Left hindlimb (tissue), 1 donor: ENCODE data around the gene C5orf63.
"Not testable (repeated sequence)": the region's sequence is repeated elsewhere in the genome, so short reads cannot be mapped to it uniquely, and the experiment has no call there.

ENCODE experiments used
- DNase-seq: peaks from one replicate; pipeline ENCODE4 v3.0.0-alpha.2; 2018

C5orf63 gene

DNA sequence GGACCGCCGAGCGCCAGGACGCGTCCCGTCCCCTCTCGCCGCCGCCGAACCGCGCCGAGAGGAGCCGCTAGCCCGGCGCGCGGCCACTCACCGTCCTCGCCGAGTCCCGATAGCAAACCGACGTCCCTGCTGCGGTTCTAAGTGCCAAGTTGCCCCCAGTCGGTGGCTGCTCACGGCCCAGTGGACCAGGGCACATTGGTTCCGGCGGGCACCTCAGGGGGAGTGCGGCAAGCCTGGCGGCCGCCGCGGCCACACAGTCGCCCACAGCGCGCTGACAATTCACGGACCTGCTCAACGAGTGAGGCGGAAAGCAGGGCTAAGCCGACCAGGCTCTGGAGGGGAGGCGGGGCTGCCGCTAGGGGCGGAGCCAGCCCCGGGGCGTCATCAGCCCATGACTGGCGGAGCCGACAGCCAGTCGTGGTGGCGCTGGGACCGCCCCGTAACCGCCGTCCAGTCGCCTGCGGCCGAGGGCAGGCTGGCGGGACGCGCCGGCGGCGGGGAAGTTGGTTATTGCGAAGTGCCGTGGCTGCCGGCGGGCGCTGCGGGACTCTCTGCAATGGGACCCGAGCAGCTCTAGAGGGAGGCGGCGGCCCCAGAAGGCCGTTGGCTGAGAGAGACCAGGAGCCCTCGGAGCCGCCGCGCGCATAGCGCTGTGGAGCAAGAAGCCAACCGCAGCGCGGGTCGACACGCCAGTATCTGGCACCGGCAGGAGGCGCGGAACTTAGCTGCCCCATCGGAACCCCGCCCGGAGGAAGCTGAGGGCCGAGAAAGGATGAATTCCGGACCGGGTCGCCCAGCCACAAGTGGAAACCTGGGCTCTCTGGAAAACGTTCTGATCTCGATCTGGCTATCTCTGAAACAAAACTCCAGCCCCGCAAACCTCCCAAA lies 42.8 kb downstream of the C5orf63 start, which contains the start of gene MARCHF3:
TSS of gene MARCHF3 (minus strand) at position 300 of the 888 bp plus-strand sequence. CDS start 112,387 bp downstream, outside the sequence.
- peak; percentile 97 for DNase-seq

DNA sequence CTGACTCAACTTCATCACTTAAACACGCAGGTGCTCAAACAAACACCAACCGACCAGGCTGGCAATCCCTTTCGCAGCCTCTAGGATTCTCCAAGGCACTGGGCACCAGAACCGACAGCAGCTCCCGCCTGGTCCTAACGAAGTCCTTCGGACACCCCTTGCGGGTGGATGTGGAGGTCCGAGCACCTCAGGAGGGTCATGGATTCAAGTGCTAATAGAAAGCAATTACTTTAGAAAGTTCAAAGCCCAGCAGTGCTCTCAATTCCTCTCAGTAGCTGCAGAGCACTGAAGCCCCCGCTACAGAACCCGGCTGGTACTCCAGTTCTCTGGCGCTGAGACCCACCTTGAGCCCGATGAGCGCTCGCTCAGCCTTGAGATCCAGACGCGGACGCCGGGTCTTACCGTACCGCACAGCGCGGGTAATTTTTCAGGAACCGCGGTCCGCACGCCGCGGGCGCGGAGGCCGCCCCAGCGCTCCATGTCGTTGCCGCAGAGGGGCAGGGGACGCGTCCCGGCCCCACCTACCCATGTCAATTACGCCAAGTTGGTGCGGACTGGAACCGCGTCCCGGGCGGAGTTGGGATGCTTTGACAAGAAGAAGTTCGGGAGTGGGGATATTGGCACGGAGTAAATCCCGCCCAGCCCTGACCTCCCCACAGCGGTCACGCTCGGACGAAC lies 43.6 kb downstream of the C5orf63 start:
- peak; percentile 65 for DNase-seq

DNA sequence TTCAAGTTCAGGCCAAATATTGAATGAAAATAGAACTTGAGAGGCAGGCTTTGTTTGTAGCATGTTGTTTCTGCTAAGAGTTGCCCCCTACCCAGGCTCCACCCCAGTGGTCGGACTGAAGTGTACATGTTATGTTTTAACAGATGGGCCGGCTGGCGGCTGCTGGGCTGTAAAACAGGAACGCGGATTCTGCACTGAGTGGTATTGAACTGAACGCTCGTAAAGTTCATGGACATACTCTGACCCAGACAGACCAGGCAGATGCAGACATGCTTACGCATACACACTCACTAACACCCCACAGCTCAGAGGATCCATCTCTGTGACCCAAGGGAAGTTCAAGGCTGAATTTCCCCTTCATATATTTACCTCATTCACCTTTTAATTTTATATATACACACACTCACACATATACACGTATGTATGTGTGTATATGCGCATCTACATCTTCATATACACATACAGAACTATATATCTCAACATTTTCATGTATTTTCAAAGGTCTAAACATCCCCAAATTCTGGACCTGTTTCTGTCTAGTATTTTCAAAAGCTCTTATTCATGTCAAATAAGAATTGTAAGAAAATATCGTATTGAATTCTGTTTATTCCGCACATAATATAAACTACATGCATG lies 44.4 kb downstream of the C5orf63 start:
- peak; percentile 44 for DNase-seq

DNA sequence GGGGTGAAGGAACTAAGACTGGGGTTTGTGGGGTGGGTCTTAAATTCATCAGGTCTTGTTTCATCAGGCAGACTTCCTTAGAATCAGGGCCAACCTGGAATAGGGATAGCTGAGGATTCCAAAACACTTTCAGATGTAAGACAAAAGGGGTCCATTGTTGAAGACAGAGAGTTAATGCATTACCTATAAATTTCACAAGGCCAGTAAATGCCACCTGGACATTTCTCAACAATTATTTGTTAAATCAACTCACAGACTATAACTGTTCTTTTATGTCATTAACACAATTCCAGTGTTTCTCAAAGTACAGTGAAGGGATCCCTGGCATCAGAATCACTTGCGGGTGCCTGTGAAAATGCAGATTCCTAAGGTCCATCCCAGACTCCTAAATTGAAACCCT lies 45.8 kb downstream of the C5orf63 start:
- no peak for DNase-seq

DNA sequence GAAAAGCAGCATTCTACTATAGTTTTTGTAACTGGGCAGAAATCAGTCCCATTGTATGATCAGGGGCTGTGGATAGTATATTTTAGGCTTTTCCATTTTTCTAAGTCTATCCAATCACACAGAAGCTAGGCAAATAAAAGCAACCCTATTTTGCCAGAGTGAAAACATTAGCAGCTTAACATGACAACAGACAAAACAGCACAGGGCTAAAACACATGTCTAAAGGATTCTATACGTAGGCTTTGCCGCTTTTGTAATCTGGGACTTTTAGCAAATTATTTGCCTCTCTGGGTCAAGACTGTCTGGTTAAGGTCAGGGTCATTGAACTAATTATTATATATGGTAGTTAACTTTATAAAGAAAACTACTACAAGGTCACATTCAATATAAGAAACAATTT lies 47.1 kb downstream of the C5orf63 start:
- no peak for DNase-seq

DNA sequence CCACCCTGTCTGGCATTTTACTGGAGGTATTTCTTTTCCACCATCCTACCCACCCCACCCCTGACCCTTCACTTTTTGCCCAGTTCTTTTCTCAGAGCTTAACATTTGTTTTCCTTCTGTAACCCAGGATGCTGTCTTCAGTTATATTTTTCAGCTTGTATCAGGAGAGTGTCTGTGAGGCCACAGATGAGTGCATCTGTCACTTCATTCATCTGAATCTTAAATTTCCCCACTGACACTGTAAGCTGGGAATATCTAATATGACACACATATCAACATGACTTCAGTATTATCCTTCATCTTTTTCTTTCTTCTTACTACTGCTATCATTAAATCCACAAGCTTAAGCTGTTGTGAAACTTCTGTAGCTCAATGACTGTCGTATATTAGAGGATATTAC lies 47.8 kb downstream of the C5orf63 start:
- no peak for DNase-seq

DNA sequence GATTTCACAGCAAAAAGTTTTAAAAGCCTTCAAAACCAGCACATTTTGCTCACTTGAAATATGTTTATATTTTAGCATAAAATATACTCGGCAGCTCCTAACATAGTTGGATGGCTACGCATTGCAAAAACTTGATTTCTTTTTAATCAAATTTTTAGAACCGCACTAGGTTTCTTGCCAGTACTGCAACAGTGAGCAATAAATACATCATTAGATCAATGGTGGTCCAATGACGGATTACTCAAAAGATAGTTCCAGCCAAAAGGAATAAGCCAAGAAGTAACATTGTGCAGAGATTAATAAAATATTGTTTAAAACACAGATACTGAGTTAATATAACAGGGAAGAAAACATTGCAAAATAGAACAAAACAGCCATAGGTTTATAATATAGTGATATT lies 48.5 kb downstream of the C5orf63 start:
- no peak for DNase-seq

DNA sequence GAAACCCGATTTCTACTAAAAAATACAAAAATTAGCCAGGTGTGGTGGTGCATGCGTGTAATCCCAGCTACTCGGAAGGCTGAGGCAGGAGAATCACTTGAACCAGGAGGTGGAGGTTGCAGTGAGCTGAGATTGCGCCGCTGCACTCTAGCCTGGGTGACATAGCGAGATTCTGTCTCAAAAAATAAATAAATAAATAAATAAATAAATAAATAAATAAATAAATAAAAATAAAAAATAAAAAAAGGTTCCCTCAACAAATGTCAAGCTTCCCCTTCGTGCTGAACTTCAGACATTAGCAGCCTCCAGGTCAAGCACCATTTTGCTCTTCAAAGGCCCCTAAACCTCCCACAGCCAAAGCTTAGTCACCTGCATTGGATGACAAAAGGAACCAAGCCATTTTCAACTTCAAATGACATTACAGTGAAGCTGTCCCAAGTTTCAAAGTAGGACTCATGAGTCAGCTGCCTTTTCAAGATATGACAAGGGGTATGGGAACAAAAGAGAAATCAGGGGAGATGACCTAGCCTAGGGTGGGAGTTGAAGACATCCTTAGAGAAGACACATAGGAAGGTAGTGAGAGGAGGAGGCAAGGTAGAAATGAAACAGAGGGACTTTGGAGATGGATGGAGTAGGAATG lies 49.6 kb downstream of the C5orf63 start:
- not testable (repeated sequence) for DNase-seq

DNA sequence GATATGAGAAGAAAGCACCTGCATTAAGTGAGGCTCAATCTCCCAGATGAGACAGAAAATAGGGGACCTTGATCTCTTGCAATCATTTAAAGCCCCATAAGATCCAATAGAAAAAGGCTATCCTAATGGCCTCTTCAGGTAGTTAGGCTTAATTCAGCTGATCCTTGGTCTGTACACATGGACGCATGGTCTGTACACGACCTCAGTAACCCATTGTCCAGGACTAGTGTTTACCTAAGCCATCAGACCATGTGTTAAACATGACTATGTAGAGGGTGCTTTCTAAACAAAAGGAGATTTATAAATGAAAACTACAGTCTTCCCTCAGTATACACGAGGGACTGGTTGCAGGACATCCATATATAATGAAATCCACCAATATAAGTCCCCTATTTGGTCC lies 50.5 kb downstream of the C5orf63 start:
- DNase-seq, result no peak

DNA sequence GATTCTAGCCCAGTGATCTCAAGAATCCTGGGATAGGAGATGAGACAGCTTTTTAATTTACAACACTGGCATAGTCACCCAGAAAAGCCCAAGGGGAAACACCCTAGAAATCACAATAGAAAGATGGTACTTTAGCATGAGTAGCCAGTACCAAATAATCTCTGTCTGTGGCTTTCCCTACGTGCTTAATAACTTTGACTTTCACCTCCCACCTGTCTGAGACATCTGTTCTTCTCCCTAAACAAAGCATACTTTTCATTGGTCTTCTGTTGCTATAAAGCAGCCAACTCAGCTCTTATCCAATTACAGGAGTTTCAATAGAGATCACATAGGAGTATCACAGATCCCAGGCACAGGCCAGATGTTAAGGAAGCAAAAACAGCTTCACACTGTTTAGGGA lies 53.4 kb downstream of the C5orf63 start:
- no peak for DNase-seq

DNA sequence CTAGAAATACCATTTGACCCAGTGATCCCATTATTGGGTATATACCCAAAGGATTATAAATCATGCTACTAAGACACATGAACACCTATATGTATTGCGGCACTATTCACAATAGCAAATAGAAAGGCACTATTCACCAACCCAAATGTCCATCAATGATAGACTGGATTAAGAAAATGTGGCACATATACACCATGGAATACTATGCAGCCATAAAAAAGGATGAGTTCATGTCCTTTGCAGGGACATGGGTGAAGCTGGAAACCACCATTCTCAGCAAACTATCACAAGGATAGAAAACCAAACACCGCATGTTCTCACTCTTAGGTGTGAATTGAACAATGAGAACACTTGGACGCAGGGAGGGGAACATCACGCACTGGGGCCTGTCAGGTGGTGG lies 56.6 kb downstream of the C5orf63 start:
- not testable (repeated sequence) for DNase-seq

DNA sequence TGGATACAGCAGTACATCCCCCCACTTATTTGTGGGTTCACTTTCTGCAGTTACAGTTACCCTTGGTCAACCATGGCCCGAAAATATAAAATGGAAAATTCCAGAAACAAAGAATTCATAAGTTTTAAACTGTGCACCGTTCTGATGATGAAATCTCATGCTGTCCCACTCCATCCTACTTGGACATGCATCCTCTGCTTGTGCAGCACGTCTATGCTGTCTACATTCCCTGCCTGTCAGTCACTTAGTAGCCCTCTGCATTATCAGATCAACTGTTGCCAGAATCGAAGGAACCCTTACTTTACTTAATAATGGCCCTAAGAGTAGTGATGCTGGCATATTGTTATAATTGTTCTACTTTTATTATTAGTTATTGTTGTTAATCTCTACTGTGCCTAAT lies 57.6 kb downstream of the C5orf63 start:
- no peak for DNase-seq

DNA sequence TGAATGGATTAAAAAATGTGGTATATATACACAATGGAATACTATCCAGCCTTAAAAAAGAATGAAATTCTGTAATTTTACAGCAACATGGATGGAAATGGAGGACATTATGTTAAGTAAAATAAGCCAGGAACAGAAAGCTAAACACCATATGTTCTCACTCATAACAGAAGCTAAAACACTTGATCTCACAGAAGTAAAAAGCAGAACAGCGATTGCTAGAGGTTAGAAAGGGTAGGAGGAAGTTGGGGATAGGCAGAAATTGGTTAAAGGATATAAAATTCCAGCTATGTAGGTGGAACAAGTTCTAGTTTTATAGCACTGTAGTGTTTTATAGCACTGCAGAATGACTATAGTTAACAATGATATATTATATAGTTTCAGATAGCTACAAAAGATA lies 58.7 kb downstream of the C5orf63 start:
- DNase-seq, result no peak

DNA sequence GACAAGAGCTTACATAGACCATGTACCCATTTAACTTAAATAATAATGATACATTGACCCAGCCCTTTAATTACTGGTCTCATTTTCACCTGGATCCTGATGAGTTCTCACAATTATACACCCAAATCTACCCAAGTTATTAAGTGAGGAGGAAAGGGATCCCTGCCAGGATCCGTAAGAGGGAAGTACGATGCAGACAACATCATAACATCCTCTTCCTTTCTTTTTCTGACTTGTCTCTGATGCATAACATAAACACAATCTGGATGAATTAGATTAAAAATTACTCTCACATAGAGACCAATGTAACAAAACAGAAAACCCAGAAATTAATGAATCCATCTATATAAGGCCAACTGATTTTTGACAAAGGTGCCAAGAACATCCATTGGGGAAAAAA lies 59.9 kb downstream of the C5orf63 start:
- DNase-seq, result no peak

DNA sequence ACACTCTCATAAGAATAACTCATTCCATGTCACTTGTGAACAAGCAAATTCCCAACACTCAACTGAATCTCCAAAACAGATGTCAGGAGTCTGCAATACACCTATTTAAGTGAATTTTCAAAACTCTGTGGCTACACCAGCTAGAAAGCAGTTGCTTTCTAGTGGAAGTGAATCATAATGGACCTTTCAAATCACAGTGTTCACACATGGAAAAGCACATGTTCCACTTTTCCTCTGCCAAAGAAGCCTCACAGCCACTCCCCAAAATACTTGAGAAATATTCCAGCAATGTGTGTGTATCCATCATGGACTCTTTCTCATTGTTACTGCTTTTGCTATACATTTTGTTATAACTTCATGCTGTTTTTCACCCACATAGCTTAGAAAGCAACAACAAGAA lies 60.4 kb downstream of the C5orf63 start:
- no peak for DNase-seq

DNA sequence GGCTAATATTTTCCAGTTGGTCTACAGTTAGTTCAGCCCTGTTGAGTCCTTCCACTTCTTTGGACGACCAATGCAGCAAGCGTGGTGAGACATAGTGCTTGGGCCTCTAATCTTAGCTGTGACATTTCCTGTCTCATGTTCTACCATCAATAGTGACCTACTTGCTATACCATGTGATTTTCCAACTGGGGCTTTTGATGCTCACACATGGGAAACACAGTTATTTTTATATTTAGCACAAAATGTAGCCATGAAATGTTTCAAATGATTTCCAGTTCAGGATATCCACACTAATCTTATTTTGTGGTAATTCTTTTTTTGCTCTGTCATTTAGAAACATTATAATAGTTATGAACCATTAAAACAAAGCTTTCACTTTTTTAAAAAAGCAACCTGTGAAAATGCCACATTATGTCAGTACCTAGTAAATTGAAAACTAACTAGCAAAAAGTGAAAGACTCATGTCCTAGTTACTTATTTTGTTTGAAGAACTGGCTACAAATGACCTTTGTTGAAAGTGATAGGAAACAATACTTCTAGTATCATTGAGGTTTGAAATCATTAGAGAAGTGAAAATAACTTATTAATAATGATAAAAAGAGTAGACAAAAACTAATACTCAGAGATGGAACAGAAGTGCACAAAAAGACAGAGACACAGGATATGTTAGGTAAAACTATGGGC lies 61.2 kb downstream of the C5orf63 start:
- DNase-seq, result no peak

DNA sequence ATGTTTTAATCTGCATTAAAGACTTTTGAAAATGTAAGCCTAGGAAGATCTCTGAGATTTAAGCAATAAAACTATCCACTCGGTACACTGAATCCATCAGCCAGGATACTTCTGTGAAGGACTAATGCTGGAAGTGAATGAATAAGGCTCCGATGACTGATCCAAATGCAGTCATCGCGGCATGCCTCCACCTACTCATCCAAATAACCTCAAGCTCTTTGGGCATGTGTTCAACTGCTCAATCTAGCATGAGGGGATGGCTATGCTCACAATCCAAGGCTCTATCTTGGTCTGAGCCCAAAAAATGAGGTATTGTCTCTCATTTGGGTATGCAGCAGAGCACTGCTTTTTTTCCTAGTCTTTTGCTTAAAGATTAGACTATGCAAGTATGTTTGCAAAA lies 62.1 kb downstream of the C5orf63 start:
- DNase-seq, result no peak

DNA sequence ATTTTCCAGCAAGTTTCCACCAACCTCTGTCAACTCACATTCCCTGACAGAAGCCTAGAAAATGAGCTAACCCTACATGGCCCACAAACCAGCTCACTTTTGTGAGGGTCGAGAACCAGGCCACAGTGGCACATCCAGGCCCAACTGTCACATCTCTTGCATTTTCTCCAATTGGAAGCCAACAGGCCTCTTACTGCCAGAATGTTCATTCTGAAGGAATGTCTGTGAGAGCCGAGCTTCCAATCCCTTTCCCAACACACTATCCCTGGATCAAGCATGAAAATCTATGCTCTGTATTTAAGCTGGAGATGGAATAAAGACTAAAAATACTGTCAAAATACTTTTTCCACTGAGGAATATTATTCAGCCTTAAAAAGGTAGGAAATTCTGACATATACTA lies 62.9 kb downstream of the C5orf63 start:
- DNase-seq, result no peak

DNA sequence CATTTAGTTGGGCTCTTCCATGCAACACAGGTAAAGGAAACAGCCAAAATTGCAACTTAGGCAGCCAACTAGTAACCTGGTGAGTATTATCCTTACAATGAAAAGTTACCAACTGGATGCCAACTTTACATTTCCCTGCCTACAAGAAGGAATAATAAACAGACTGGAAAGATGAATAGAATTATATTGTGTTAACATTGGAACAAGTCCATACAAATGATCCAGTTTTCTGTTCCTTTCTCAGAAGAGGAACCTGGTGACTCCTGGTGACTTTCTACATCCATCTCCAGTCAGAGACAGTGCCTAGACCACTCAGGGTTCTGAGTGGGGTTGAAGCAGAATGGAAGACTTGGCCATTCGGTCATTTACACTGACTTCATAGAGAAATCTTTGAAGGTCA lies 63.5 kb downstream of the C5orf63 start:
- DNase-seq, result no peak

DNA sequence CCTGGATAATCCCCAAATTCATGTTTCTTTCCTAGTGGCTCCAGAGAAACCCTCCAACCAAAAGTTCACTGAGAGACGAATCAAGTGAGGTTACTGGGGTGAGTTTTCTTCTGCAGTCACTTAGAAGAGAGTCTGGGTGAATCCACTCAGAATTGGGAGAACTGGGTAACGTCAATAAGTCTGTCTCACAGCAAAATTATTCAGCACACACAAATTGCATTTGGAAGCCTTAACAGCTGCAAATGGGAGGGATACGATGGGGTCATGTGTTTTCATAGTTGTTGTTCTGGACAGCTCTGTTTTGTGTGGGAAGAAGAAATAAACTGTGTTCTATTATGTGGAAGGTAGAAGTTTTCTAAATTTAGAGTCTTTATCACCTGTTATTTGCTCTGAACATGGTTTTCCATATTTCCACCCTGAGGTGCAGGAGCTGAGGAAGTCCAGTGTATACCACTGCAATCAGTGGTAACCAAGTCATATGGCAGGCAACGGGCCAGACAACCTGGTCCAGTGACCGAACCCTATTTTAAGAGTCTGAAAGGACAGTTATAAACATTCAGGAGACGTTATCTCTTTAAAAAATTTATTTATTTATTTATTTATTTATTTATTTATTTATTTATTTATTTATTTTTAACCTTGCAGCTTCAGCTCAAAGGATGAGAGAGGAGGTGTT lies 64.9 kb downstream of the C5orf63 start:
- no peak for DNase-seq

DNA sequence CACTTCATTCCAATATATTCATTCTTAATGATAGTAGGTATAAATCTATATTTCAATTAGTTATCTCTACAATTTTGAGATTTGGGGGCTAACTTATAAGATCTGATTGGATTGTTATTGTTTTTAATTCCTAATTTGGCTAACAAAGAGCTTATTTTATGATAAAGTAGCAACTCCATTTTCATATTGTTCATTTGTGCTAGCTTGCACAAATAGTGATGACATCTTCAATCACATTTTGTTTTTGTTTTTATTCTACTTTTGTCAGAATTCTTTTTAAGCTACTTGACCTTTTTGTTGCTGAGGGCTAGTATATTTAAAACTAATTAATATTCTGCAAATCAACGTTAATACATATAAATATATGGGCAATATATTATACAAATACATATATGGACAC lies 65.8 kb downstream of the C5orf63 start:
- DNase-seq, result no peak

DNA sequence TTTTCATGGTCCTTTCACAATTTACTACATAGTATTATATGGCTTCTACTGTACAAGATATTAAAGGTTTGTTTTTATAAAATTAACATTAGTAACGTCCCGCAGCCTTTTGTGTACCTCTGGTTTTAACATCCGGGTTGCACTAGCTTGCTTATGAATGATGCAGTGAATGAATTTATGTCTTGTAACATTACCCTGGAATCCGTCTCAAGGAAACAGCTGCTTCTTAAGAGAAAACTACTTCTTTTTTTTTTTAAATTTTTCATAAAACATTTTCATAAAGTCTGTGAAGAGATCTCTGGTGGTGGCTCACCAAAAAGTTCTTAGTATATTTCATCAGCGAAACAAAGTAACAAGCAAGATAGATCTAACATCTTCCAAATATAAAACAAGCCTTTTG lies 66.6 kb downstream of the C5orf63 start:
- no peak for DNase-seq
